MM.1S (cell line): ENCODE data around the gene AFG3L2.
A peak's percentile ranks its signal among the peaks of the same experiment; 100 is the strongest.
"Not testable (repeated sequence)": the region's sequence is repeated elsewhere in the genome, so short reads cannot be mapped to it uniquely, and the experiment has no call there.

Experiments
- DNase-seq: peaks from one replicate; pipeline ENCODE4 v3.0.0-alpha.2; 2015
- H2AFZ ChIP-seq: fragments of 300-600 bp; sonication (generic); 2 replicates; pipeline ENCODE4 v1.6.0; 2016; ENCODE audit warnings: antibody characterized with exemption, low read length
- H3F3A ChIP-seq: fragments of 300-600 bp; sonication (generic); 2 replicates; pipeline ENCODE4 v1.6.1; 2016; ENCODE audit warnings: mild to moderate bottlenecking, antibody characterized with exemption, low read length, moderate library complexity, mixed read lengths; ENCODE audit not compliant: insufficient read depth
- H3K27ac ChIP-seq: fragments of 300-600 bp; sonication (generic); 2 replicates; pipeline ENCODE4 v1.5.1; 2016; ENCODE audit warnings: mild to moderate bottlenecking, low read length
- H3K27me3 ChIP-seq: fragments of 300-600 bp; sonication (generic); replicated peaks from 2 replicates; pipeline ENCODE4 v1.6.0; 2016; ENCODE audit warnings: low read length; ENCODE audit not compliant: insufficient read depth
- H3K36me3 ChIP-seq: fragments of 300-600 bp; sonication (generic); replicated peaks from 2 replicates; pipeline ENCODE4 v1.6.1; 2016; ENCODE audit warnings: mild to moderate bottlenecking, low read length, mixed read lengths; ENCODE audit not compliant: insufficient read depth
- H3K4me1 ChIP-seq: fragments of 300-600 bp; sonication (generic); 2 replicates; pipeline ENCODE4 v1.6.1; 2016; ENCODE audit warnings: low read length, mixed read lengths
- H3K4me2 ChIP-seq: fragments of 300-600 bp; sonication (generic); 2 replicates; pipeline ENCODE4 v1.6.0; 2016; ENCODE audit warnings: low read depth, low read length
- H3K4me3 ChIP-seq: fragments of 300-600 bp; sonication (generic); 2 replicates; pipeline ENCODE4 v1.5.1; 2016; ENCODE audit warnings: low read length, mixed read lengths
- H3K79me2 ChIP-seq: fragments of 300-600 bp; sonication (generic); 2 replicates; pipeline ENCODE4 v1.6.1; 2016; ENCODE audit warnings: mixed run types, low read length, mixed read lengths
- H3K9ac ChIP-seq: fragments of 300-600 bp; sonication (generic); 2 replicates; pipeline ENCODE4 v1.6.1; 2016; ENCODE audit warnings: low read length, mixed read lengths
- H3K9me2 ChIP-seq: fragments of 300-600 bp; sonication (generic); replicated peaks from 2 replicates; pipeline ENCODE4 v1.6.1; 2016; ENCODE audit warnings: mild to moderate bottlenecking, low read length, mixed read lengths; ENCODE audit not compliant: insufficient read depth
- H3K9me3 ChIP-seq: fragments of 300-600 bp; sonication (generic); replicated peaks from 2 replicates; pipeline ENCODE4 v1.6.1; 2016; ENCODE audit warnings: mild to moderate bottlenecking, low read length, mixed read lengths; ENCODE audit not compliant: insufficient read depth
- H4K20me1 ChIP-seq: fragments of 300-600 bp; sonication (generic); 2 replicates; pipeline ENCODE4 v1.6.1; 2016; ENCODE audit warnings: mild to moderate bottlenecking, low read length, moderate library complexity, mixed read lengths; ENCODE audit not compliant: insufficient read depth
- EZH2 ChIP-seq: fragments of 300-600 bp; sonication (generic); optimal IDR thresholded peaks from 2 replicates; pipeline ENCODE3; 2017; ENCODE audit warnings: low read depth, mild to moderate bottlenecking, antibody characterized with exemption, low read length, mixed read lengths
- EZH2phosphoT487 ChIP-seq: fragments of 300-600 bp; sonication (generic); IDR thresholded peaks from 2 replicates; pipeline ENCODE4 v1.6.1; 2018; ENCODE audit warnings: antibody characterized with exemption, low read length
- TF ChIP-seq, protein P1 (sequence below): fragments of 300-600 bp; sonication (generic); IDR thresholded peaks from 2 replicates; pipeline ENCODE4 v1.5.1; 2016; ENCODE audit warnings: antibody characterized with exemption, low read length, mixed read lengths

The AFG3L2 gene

DNA sequence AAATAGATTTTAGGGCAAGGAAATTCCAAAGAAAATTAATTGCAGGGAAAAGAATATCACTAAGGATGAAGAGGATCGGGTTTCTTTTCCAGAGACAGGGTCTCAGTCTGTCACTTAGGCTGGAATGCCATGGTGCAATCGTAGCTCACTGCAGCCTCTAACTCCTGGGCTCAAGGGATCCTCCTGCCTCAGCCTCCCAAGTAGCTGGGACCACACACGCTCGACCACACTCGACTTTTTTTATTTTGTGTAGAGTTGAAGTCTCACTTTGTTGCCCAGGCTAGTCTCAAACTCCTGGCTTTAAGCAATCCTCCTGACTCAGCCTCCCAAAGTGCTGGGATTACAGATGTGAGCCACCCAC is 1.2 kb upstream of the AFG3L2 start:
- Histone ChIP-seq H3K79me2 (peaks cover 34% of the 10 kb centered on the region), H2AFZ (peak overlapping the region; percentile 98), H3K9ac (peak overlapping the region; percentile 65; the same call in 1 of the 2 replicates), H3K4me3 (peak overlapping the region; percentile 85), H3K4me2 (peak overlapping the region; percentile 89; the same call in 1 of the 2 replicates)
- H3K9me3 ChIP-seq, H3K4me1 ChIP-seq, H4K20me1 ChIP-seq, H3K9me2 ChIP-seq, H3K36me3 ChIP-seq, DNase-seq, H3F3A ChIP-seq, H3K27ac ChIP-seq, H3K27me3 ChIP-seq: not testable (repeated sequence)

DNA sequence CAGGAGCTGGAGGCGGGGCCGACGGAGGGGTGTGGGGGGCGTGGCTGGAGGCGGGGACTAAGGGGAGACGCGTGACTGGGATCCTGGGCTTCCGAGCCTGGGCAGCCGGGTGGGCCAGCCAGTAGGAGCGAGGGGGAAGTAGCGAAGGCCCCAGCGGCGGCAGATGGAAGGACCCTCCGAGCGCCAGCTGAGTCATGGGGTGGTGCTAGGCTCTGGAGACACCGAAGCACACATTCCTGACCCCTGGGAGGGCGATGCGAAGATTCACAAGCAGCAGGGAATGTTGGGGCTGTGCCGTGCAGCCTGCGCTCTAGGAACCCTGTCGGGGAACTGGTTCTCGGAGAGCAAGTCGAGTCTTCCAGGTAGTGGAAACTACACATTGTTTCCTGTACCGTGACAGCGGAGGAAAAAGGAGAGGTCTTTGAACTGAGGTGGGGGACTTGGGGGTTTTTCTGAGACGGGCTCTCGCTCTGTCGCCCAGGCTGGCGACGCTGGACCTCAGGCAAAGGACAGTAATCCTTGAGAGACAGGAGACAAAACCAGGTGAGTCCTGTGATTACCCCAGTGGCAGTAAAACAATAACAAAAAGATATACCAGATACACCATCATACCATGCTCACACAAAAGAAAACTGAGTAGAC is 650 bp upstream of the AFG3L2 start:
- Histone ChIP-seq H3K36me3 (no peaks in the 10 kb centered on the region), H3F3A (peaks cover 7% of the 10 kb centered on the region; the same call in 1 of the 2 replicates), H3K9ac (peak overlapping the region; percentile 65), H4K20me1 (peaks cover 9% of the 10 kb centered on the region), H3K4me3 (peak overlapping the region; percentile 85), H3K27ac (no peak overlapping the region), H3K27me3 (no peaks in the 10 kb centered on the region), H3K79me2 (peaks cover 39% of the 10 kb centered on the region), H3K9me3 (no peaks in the 10 kb centered on the region), H2AFZ (peak overlapping the region; percentile 98), H3K4me2 (peak overlapping the region; percentile 89), H3K9me2 (no peaks in the 10 kb centered on the region), H3K4me1 (no peaks in the 10 kb centered on the region)
- TF ChIP-seq, protein P1, sequence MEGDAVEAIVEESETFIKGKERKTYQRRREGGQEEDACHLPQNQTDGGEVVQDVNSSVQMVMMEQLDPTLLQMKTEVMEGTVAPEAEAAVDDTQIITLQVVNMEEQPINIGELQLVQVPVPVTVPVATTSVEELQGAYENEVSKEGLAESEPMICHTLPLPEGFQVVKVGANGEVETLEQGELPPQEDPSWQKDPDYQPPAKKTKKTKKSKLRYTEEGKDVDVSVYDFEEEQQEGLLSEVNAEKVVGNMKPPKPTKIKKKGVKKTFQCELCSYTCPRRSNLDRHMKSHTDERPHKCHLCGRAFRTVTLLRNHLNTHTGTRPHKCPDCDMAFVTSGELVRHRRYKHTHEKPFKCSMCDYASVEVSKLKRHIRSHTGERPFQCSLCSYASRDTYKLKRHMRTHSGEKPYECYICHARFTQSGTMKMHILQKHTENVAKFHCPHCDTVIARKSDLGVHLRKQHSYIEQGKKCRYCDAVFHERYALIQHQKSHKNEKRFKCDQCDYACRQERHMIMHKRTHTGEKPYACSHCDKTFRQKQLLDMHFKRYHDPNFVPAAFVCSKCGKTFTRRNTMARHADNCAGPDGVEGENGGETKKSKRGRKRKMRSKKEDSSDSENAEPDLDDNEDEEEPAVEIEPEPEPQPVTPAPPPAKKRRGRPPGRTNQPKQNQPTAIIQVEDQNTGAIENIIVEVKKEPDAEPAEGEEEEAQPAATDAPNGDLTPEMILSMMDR, result no peak
- TF ChIP-seq EZH2phosphoT487 (no peak), EZH2 (no peak)
- no peak for DNase-seq

DNA sequence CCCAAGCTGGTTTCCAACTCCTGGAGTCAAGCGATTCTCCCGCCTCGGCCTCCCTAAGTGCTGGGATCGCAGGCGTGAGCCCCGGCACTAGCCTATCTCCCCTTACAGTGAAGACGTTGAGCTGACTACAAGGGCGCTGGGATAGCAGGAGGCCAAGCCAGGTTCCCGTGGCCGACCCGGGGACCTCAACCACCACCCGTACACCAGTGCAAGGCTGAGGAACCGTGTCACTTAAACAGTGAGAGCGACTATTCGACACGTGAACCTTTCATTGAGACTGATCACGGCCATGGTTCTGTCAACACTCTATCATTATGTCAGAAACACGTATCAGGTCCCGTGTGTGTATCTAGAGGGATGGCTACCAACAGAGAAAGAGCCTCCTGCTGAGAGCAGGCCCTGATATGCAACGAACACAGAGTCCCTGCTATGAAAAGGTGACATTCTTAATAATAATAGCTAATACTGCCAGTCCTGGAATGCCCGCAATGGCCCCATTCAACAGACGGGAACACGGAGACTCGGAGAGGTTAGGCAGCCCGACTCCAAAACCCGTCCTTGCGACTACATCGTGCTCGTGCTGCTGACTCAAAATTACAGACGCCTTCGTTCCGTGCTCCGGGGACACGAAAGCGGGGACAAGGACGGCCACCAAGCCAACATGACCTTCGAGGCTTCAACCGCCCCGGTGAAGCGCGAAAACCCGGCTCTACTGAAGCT is 833 bp downstream of the AFG3L2 start:
- Histone ChIP-seq H3K9ac (peak overlapping the region; percentile 93), H3K27ac (peak overlapping the region; percentile 98), H3K36me3 (no peaks in the 10 kb centered on the region), H3K9me3 (no peaks in the 10 kb centered on the region), H2AFZ (peak overlapping the region; percentile 49), H3F3A (peaks cover 7% of the 10 kb centered on the region; the same call in 1 of the 2 replicates), H3K4me1 (no peaks in the 10 kb centered on the region), H3K27me3 (no peaks in the 10 kb centered on the region), H4K20me1 (peaks cover 18% of the 10 kb centered on the region), H3K79me2 (peaks cover 54% of the 10 kb centered on the region), H3K9me2 (no peaks in the 10 kb centered on the region), H3K4me2 (peak overlapping the region; percentile 88), H3K4me3 (peak overlapping the region; percentile 96)
- DNase-seq, result peak; percentile 36
- TF ChIP-seq EZH2phosphoT487 (no peak), EZH2 (no peak)
- TF ChIP-seq, protein P1, result no peak

DNA sequence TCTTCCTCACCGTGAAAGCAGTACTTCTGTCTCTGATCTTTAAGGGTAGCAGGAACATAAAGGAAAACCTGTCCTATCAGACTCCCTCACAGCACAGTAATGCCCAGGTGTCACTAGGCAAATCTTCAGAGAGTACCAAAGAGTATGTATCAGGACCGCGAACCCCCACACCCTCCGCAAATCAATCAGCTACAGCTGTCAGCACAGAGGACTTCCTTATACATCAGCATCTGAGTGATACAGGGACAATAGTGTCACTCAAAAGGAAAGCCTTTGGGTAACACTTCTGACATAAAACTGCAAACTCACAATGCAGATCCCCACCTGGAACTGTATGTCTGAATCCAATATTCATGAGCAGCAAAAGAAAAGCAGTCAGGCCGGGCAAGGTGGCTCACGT is 2.6 kb downstream of the AFG3L2 start:
- Histone ChIP-seq H3K4me1 (no peaks in the 10 kb centered on the region), H4K20me1 (peaks cover 18% of the 10 kb centered on the region), H3K27me3 (no peaks in the 10 kb centered on the region), H2AFZ (no peak overlapping the region), H3F3A (peaks cover 7% of the 10 kb centered on the region; the same call in 1 of the 2 replicates), H3K9ac (no peak overlapping the region), H3K4me3 (no peak overlapping the region), H3K4me2 (no peak overlapping the region), H3K27ac (no peak overlapping the region), H3K9me3 (no peaks in the 10 kb centered on the region), H3K9me2 (no peaks in the 10 kb centered on the region), H3K36me3 (no peaks in the 10 kb centered on the region), H3K79me2 (peaks cover 69% of the 10 kb centered on the region)
- no peak for DNase-seq
- TF ChIP-seq EZH2 (no peak), EZH2phosphoT487 (no peak)
- TF ChIP-seq, protein P1, result no peak
